Measurements from ENCODE around the gene RAD9A. TPM values are rescaled to one million over a fixed set of nuclear protein-coding genes. Genes with fewer than 3 reads are reported as not detected.

The RAD9A gene
- total and polyA plus RNA-seq, 3 experiments from 2014 or later: 9.4 to 38.8 (median 36.8) TPM

DNA sequence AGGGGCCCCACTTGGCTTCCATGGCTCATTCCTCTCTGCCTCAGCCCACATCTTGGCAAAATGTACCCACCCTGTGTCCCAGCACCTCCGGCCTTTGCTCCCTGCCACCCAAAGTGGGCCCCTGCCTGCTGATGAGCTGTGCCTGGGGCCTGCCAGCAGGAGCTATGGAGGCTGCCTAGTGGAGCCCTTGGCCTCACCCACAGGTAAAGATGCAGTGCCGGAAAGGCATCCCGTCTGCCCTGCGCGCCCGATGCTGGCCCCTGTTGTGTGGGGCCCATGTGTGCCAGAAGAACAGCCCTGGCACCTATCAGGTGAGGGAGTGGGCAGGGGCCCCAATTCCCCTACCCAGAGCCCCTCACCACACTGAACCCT is 13.4 kb downstream of the RAD9A start:
- Histone ChIP-seq H3K27ac (ENCODE audit: low read depth, low read length) (peak overlapping the region; percentile 67), H3K4me1 (ENCODE audit: insufficient read depth, low read length) (peaks cover 82% of the 10 kb centered on the region), H3K4me3 (ENCODE audit: low read length) (peak overlapping the region; percentile 82), H3K9me3 (ENCODE audit: low read length) (no peaks in the 10 kb centered on the region), H3K36me3 (ENCODE audit: insufficient read depth, low read length) (peaks cover 12% of the 10 kb centered on the region), H3K27me3 (ENCODE audit: insufficient read depth, low read length, poor library complexity, severe bottlenecking) (no peaks in the 10 kb centered on the region)
- CTCF ChIA-PET: interaction anchor here (0.6 to 5.7 kb wide), 8 partner anchors 12 to 103 kb away, joined by 3 to 108 read pairs (median 8); partner anchors contain the start of genes CARNS1, CDK2AP2, PTPRCAP and RAD9A
- H3K27ac Mint-ChIP-seq: peak overlapping the region; percentile 72 to 99 (median 94)
- peak overlapping the region; percentile 95 to 99 (median 98) for H3K4me3 Mint-ChIP-seq
- no peak for DNase-seq
- H3K36me3 Mint-ChIP-seq: peaks cover 6 to 62% (median 9%) of the 10 kb centered on the region in 3 donors
- POLR2A ChIA-PET: interaction anchor here (0.5 to 5.6 kb wide), 11 partner anchors 8 to 137 kb away, joined by 3 to 203 read pairs (median 11); partner anchors contain the start of genes POLD4, PTPRCAP, RPS6KB2 and TMEM134
- peaks cover 55 to 83% (median 61%) of the 10 kb centered on the region in 3 donors for H3K4me1 Mint-ChIP-seq
- H3K27me3 Mint-ChIP-seq: peaks cover 0 to 2% of the 10 kb centered on the region in 2 donors
- H3K9me3 Mint-ChIP-seq: no peaks in the 10 kb centered on the region

DNA sequence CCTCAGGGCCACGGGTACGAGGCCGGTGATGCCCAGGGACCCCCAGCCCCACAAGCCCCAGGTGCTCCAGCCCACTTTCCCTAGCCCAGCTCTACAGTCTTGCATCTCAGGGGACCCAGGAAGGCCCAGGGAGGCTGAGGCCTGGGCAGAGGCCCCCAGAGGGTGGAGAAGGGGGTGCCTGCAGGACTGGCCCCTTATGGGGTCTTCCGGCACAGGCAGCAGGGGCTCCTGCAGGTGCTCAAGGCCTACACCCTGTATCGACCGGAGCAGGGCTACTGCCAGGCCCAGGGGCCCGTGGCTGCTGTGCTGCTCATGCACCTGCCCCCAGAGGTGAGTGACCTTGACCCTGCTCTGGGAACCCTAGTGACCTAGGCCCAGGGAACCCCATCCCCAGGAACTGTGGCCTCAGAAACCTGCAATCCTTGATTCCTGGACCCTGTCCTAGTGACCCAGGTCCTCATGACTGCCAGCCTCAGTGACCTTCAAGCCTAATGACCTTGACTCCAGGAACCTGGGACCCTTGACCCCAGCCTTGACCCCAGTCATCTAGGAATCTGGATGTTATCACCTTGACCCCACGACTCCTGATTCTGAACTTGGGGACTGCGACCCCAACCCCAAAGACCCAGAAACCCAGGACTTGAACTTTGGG is 14.0 kb downstream of the RAD9A start:
- Mint-ChIP-seq H3K4me1 (peaks cover 56 to 83% (median 62%) of the 10 kb centered on the region in 3 donors), H3K4me3 (peak overlapping the region; percentile 95 to 99 (median 98)), H3K27me3 (peaks cover 0 to 2% of the 10 kb centered on the region in 2 donors), H3K27ac (peak overlapping the region; percentile 72 to 99 (median 94)), H3K36me3 (peaks cover 6 to 59% (median 9%) of the 10 kb centered on the region in 3 donors), H3K9me3 (no peaks in the 10 kb centered on the region)
- H3K9me3 ChIP-seq (ENCODE audit: low read length): no peaks in the 10 kb centered on the region
- H3K4me3 ChIP-seq (ENCODE audit: low read length): peak overlapping the region; percentile 82
- no peak for DNase-seq
- peaks cover 82% of the 10 kb centered on the region for H3K4me1 ChIP-seq (ENCODE audit: insufficient read depth, low read length)
- CTCF ChIA-PET: interaction anchor here (1.0 to 5.7 kb wide), 5 partner anchors 11 to 79 kb away, joined by 3 to 108 read pairs (median 14); partner anchors contain the start of genes CARNS1 and PTPRCAP
- no peaks in the 10 kb centered on the region for H3K27me3 ChIP-seq (ENCODE audit: insufficient read depth, low read length, poor library complexity, severe bottlenecking)
- POLR2A ChIA-PET: interaction anchor here (0.6 to 5.6 kb wide), 8 partner anchors 8 to 128 kb away, joined by 3 to 203 read pairs (median 18); partner anchors contain the start of genes PTPRCAP, RPS6KB2 and TMEM134
- peaks cover 12% of the 10 kb centered on the region for H3K36me3 ChIP-seq (ENCODE audit: insufficient read depth, low read length)
- no peak overlapping the region for H3K27ac ChIP-seq (ENCODE audit: low read depth, low read length)

DNA sequence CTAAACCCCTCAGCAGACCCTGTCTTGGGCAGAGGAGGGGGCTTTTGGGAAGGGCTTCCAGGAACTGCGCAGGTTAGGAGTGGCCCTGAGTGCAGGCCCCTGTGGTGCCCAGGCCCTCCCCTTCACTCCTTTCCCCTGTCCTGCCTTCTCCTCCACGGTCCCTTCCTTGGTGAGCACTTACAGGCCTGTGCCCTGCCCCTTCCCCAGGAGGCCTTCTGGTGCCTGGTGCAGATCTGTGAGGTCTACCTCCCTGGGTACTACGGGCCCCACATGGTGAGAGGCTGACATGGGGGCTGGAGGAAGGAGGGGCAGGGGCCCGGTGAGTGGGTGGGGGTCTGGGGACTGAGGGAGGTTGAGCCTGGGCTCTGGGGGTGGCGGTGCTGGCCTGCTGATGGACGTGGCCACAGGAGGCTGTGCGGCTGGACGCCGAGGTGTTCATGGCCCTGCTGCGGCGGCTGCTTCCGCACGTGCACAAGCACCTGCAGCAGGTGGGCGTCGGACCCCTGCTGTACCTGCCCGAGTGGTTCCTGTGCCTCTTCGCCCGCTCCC is 14.7 kb downstream of the RAD9A start:
- peak overlapping the region; percentile 82 for H3K4me3 ChIP-seq (ENCODE audit: low read length)
- H3K27ac ChIP-seq (ENCODE audit: low read depth, low read length): no peak overlapping the region
- H3K27ac Mint-ChIP-seq: peak overlapping the region; percentile 72 to 98 (median 92)
- H3K9me3 ChIP-seq (ENCODE audit: low read length): no peaks in the 10 kb centered on the region
- H3K4me1 Mint-ChIP-seq: peaks cover 62 to 87% (median 69%) of the 10 kb centered on the region in 3 donors
- peaks cover 6 to 57% (median 9%) of the 10 kb centered on the region in 3 donors for H3K36me3 Mint-ChIP-seq
- DNase-seq: no peak
- no peaks in the 10 kb centered on the region for H3K9me3 Mint-ChIP-seq
- peaks cover 86% of the 10 kb centered on the region for H3K4me1 ChIP-seq (ENCODE audit: insufficient read depth, low read length)
- POLR2A ChIA-PET: interaction anchor here (0.8 to 3.8 kb wide), 9 partner anchors 12 to 135 kb away, joined by 3 to 77 read pairs (median 5); partner anchors contain the start of genes AIP, POLD4 and PTPRCAP
- CTCF ChIA-PET: interaction anchor here (0.9 to 1.3 kb wide), 4 partner anchors 19 to 99 kb away, joined by 3 to 6 read pairs (median 4); partner anchors contain the start of genes PITPNM1 and PTPRCAP
- peak overlapping the region; percentile 95 to 99 (median 98) for H3K4me3 Mint-ChIP-seq
- H3K27me3 Mint-ChIP-seq: peaks cover 0 to 2% of the 10 kb centered on the region in 2 donors
- no peaks in the 10 kb centered on the region for H3K27me3 ChIP-seq (ENCODE audit: insufficient read depth, low read length, poor library complexity, severe bottlenecking)
- peaks cover 12% of the 10 kb centered on the region for H3K36me3 ChIP-seq (ENCODE audit: insufficient read depth, low read length)

DNA sequence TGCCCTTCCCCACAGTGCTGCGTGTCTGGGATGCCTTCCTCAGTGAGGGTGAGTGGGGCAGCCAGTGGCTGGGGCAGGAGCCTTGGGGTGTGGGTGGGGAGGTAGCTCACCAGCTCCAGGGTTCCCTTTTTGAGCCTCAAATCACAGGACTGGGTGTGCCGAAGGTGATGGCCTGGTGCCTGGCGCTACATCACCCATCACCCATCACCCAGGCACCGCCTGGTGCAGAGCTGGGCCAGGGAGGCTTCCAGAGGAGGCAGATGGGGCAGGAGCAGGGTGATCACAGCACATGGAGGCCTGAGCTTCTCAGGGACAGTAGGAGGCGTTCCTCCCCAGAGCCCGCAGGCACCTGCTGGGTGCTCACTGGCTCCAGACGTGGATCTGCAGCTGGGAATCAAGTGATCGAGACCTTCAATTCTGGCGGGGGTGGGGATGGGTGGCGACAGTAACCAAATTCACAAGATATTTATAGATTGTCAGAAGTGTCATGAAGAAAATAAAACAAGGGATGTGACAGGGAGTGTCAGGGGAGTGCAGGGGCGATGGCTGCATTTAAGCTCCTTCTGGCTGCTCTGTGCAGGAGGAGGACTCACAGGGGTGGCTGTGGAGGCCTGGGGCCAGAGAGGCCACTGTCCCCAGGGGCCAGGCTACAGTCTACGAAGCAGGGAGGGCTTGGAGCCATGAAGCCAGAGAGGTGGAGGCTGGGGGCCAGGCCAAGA is 15.3 kb downstream of the RAD9A start:
- CTCF ChIA-PET: interaction anchor here (0.6 to 2.4 kb wide), 6 partner anchors 14 to 98 kb away, joined by 3 to 14 read pairs (median 4); partner anchors contain the start of genes PITPNM1 and PTPRCAP
- no peaks in the 10 kb centered on the region for H3K9me3 ChIP-seq (ENCODE audit: low read length)
- peak in 1 of 5 donors; percentile 45 for DNase-seq
- peaks cover 69 to 91% (median 75%) of the 10 kb centered on the region in 3 donors for H3K4me1 Mint-ChIP-seq
- no peaks in the 10 kb centered on the region for H3K27me3 ChIP-seq (ENCODE audit: insufficient read depth, low read length, poor library complexity, severe bottlenecking)
- H3K27ac Mint-ChIP-seq: peak overlapping the region; percentile 72 to 98 (median 92)
- H3K4me3 Mint-ChIP-seq: peak overlapping the region; percentile 95 to 99 (median 98)
- no peaks in the 10 kb centered on the region for H3K9me3 Mint-ChIP-seq
- H3K4me3 ChIP-seq (ENCODE audit: low read length): peak overlapping the region; percentile 82
- peak overlapping the region; percentile 57 for H3K27ac ChIP-seq (ENCODE audit: low read depth, low read length)
- peaks cover 0 to 2% of the 10 kb centered on the region in 2 donors for H3K27me3 Mint-ChIP-seq
- peaks cover 90% of the 10 kb centered on the region for H3K4me1 ChIP-seq (ENCODE audit: insufficient read depth, low read length)
- POLR2A ChIA-PET: interaction anchor here (0.5 to 3.8 kb wide), 13 partner anchors 12 to 135 kb away, joined by 3 to 77 read pairs (median 4); partner anchors contain the start of genes AIP, POLD4 and PTPRCAP
- H3K36me3 Mint-ChIP-seq: peaks cover 6 to 57% (median 9%) of the 10 kb centered on the region in 3 donors
- peaks cover 12% of the 10 kb centered on the region for H3K36me3 ChIP-seq (ENCODE audit: insufficient read depth, low read length)

DNA sequence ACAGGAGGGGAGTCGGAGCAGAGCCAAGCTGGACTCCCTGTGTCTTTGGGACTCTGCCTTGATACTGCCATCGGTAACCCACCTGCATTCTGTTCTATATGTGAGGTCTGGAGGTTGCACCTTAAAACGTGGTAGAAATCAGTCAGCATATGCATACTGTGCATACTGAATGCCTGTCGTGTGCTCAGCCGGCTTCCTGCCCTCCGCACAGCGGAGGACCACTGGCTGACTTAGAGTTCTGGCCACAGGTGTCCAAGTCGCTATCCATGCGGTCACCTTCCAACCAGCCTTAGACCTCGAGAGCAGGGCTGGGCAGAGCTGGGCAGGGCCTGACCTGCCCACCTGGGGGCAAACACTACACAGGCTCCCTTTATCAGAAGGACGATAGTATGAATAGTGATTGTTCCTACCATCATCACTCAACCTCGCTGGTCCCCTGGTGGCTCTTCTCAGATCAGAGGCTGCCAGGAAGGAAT is 15.9 kb downstream of the RAD9A start:
- ChIA-PET POLR2A (interaction anchor here (0.5 to 3.8 kb wide), 13 partner anchors 11 to 136 kb away, joined by 3 to 77 read pairs (median 5); partner anchors contain the start of genes AIP, POLD4, PTPRCAP and RPS6KB2), CTCF (interaction anchor here (0.6 to 2.4 kb wide), 10 partner anchors 11 to 97 kb away, joined by 3 to 14 read pairs (median 6); partner anchors contain the start of genes PITPNM1 and PTPRCAP)
- H3K36me3 ChIP-seq (ENCODE audit: insufficient read depth, low read length): peaks cover 12% of the 10 kb centered on the region
- H3K4me3 Mint-ChIP-seq: peak overlapping the region; percentile 95 to 99 (median 98)
- peak overlapping the region; percentile 57 for H3K27ac ChIP-seq (ENCODE audit: low read depth, low read length)
- H3K4me1 Mint-ChIP-seq: peaks cover 75 to 93% (median 81%) of the 10 kb centered on the region in 3 donors
- peaks cover 90% of the 10 kb centered on the region for H3K4me1 ChIP-seq (ENCODE audit: insufficient read depth, low read length)
- H3K9me3 ChIP-seq (ENCODE audit: low read length): no peaks in the 10 kb centered on the region
- DNase-seq: no peak
- peak overlapping the region; percentile 72 to 98 (median 92) for H3K27ac Mint-ChIP-seq
- H3K4me3 ChIP-seq (ENCODE audit: low read length): peak overlapping the region; percentile 82
- H3K9me3 Mint-ChIP-seq: no peaks in the 10 kb centered on the region
- peaks cover 0 to 2% of the 10 kb centered on the region in 2 donors for H3K27me3 Mint-ChIP-seq
- no peaks in the 10 kb centered on the region for H3K27me3 ChIP-seq (ENCODE audit: insufficient read depth, low read length, poor library complexity, severe bottlenecking)
- H3K36me3 Mint-ChIP-seq: peaks cover 6 to 57% (median 9%) of the 10 kb centered on the region in 3 donors

DNA sequence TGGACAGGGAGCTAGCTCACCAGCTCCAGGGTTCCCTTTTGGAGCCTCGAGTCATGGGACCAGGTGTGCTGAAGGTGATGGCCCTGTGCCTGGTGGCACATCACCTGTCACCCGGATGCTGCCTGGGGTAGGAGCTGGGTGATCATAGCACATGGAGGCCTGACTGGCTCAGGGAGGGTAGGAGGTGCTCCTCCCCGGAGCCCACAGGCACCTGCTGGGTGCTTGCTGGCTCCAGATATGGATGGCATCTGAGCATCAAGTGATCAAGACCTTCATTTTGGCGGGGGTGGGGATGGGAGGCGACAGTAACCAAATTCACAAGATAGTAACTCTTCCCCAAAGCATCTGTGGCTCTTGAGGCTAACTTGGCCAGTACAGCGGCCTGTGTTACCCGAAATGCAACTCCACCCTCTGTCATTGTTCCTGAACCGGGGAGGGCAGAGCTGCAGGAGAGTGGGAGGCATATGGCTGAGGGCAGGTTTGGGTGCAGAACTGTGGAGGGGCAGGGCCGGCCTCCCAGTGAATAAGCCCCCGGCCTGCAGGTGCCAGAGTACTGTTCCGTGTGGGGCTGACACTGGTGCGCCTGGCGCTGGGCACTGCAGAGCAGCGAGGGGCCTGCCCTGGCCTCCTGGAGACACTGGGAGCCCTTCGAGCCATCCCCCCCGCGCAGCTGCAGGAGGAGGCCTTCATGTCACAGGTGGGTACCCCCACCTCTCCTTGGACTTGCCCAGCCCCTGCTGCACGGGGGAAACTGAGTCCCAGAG is 16.8 kb downstream of the RAD9A start:
- peak overlapping the region; percentile 95 to 99 (median 98) for H3K4me3 Mint-ChIP-seq
- peaks cover 0 to 2% of the 10 kb centered on the region in 2 donors for H3K27me3 Mint-ChIP-seq
- H3K9me3 ChIP-seq (ENCODE audit: low read length): no peaks in the 10 kb centered on the region
- H3K9me3 Mint-ChIP-seq: no peaks in the 10 kb centered on the region
- peak overlapping the region; percentile 82 for H3K4me3 ChIP-seq (ENCODE audit: low read length)
- CTCF ChIA-PET: interaction anchor here (1.0 to 2.4 kb wide), 14 partner anchors 10 to 57 kb away, joined by 3 to 14 read pairs (median 4); partner anchors contain the start of genes PTPRCAP, RAD9A and RPS6KB2
- peaks cover 76 to 94% (median 82%) of the 10 kb centered on the region in 3 donors for H3K4me1 Mint-ChIP-seq
- DNase-seq: peak in 1 of 5 donors; percentile 44
- H3K27me3 ChIP-seq (ENCODE audit: insufficient read depth, low read length, poor library complexity, severe bottlenecking): no peaks in the 10 kb centered on the region
- peaks cover 90% of the 10 kb centered on the region for H3K4me1 ChIP-seq (ENCODE audit: insufficient read depth, low read length)
- H3K36me3 Mint-ChIP-seq: peaks cover 6 to 55% (median 9%) of the 10 kb centered on the region in 3 donors
- H3K36me3 ChIP-seq (ENCODE audit: insufficient read depth, low read length): peaks cover 12% of the 10 kb centered on the region
- POLR2A ChIA-PET: interaction anchor here (1.0 to 3.8 kb wide), 12 partner anchors 9 to 74 kb away, joined by 3 to 77 read pairs (median 6); partner anchors contain the start of genes AIP, POLD4, PTPRCAP and RAD9A
- H3K27ac Mint-ChIP-seq: peak overlapping the region; percentile 72 to 98 (median 92)
- H3K27ac ChIP-seq (ENCODE audit: low read depth, low read length): peak overlapping the region; percentile 57

Measured in CD8-positive, alpha-beta memory T cell (primary cell).